ENCODE results near the gene SPRR2A. TPM values are rescaled to one million over a fixed set of nuclear protein-coding genes. Genes with fewer than 3 reads are reported as not detected.

Gene SPRR2A
- total and polyA plus RNA-seq, 2 of the 13 experiments (the other 11 are each of a cell fraction or from before 2014, with no cell fraction given): not detected

DNA sequence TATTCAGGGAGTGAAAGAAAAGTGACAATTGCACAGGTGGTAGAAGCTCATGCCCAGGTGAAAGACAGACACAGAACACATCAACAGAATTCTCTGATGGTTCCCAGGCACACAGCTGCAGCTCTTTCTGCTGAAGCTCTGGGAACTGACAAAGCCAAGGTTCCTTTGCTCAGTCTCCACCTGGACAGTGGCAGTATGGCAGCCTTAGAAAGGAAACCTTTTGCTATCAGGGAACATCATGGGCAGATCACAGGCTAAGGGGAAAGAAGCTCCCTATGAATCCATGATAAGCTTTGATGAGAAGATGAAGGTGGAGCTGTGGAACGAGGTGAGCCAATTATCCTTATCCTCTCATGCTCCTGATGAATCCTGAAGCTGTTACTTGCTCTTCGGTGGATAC is 12.9 kb upstream of the SPRR2A start:
- no peaks in the 10 kb centered on the region for H3K36me3 ChIP-seq (replicated peaks in 1 of 2; ENCODE audit: control insufficient read depth in 1 of 2, insufficient read depth in 2 of 2, low read length in 2 of 2)
- DNase-seq (ENCODE audit: low spot score): no peak
- no peaks in the 10 kb centered on the region for H3K79me2 ChIP-seq (ENCODE audit: insufficient read depth, low read length)
- no peak overlapping the region for H2AFZ ChIP-seq (ENCODE audit: low read length)
- H3K4me3 ChIP-seq (replicated peaks in 1 of 3; ENCODE audit: insufficient read depth in 1 of 3, low read depth in 2 of 3, low read length in 3 of 3): no peak overlapping the region
- intact Hi-C loops (cut with micrococcal nuclease; ENCODE audit: unreplicated experiment): no loop called here
- no peaks in the 10 kb centered on the region for H3K9me3 ChIP-seq (ENCODE audit: low read length)
- H3K4me1 ChIP-seq (ENCODE audit: insufficient read depth, low read length): no peaks in the 10 kb centered on the region
- TF ChIP-seq SMC3 (IDR thresholded peaks at IDR 0.05; ENCODE audit: low read length) (no peak), TEAD2 (CRISPR knock-in tag; IDR thresholded peaks at IDR 0.05) (no peak), ZNF382 (CRISPR knock-in tag; IDR thresholded peaks at IDR 0.05; ENCODE audit: borderline replicate concordance) (no peak), NFKBIZ (CRISPR knock-in tag; IDR thresholded peaks at IDR 0.05) (no peak), KDM5A (IDR thresholded peaks at IDR 0.05; ENCODE audit: borderline replicate concordance, low read length) (no peak), ZNF263 (CRISPR knock-in tag; IDR thresholded peaks at IDR 0.05) (no peak), PRPF4 (IDR thresholded peaks at IDR 0.05; ENCODE audit: low read depth, low read length, poor library complexity, severe bottlenecking) (no peak), ZNF713 (CRISPR knock-in tag; IDR thresholded peaks at IDR 0.05) (no peak), ZNF124 (CRISPR knock-in tag; IDR thresholded peaks at IDR 0.05) (no peak), SRF (IDR thresholded peaks at IDR 0.05; ENCODE audit: low read depth, low read length) (no peak), ELF4 (CRISPR knock-in tag; IDR thresholded peaks at IDR 0.05; ENCODE audit: borderline replicate concordance) (no peak), ZNF792 (CRISPR knock-in tag; IDR thresholded peaks at IDR 0.05) (no peak), PHF5A (CRISPR knock-in tag; IDR thresholded peaks at IDR 0.05; ENCODE audit: low read depth, unreplicated experiment) (no peak), ZNF782 (CRISPR knock-in tag; IDR thresholded peaks at IDR 0.05; ENCODE audit: borderline replicate concordance) (no peak)
- TF ChIP-seq, protein P1, sequence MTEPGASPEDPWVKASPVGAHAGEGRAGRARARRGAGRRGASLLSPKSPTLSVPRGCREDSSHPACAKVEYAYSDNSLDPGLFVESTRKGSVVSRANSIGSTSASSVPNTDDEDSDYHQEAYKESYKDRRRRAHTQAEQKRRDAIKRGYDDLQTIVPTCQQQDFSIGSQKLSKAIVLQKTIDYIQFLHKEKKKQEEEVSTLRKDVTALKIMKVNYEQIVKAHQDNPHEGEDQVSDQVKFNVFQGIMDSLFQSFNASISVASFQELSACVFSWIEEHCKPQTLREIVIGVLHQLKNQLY (CRISPR knock-in tag; IDR thresholded peaks at IDR 0.05): no peak
- TF ChIP-seq, protein P2, sequence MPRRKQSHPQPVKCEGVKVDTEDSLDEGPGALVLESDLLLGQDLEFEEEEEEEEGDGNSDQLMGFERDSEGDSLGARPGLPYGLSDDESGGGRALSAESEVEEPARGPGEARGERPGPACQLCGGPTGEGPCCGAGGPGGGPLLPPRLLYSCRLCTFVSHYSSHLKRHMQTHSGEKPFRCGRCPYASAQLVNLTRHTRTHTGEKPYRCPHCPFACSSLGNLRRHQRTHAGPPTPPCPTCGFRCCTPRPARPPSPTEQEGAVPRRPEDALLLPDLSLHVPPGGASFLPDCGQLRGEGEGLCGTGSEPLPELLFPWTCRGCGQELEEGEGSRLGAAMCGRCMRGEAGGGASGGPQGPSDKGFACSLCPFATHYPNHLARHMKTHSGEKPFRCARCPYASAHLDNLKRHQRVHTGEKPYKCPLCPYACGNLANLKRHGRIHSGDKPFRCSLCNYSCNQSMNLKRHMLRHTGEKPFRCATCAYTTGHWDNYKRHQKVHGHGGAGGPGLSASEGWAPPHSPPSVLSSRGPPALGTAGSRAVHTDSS (CRISPR knock-in tag; conservative IDR thresholded peaks at IDR 0.05): no peak
- TF ChIP-seq, protein P3, sequence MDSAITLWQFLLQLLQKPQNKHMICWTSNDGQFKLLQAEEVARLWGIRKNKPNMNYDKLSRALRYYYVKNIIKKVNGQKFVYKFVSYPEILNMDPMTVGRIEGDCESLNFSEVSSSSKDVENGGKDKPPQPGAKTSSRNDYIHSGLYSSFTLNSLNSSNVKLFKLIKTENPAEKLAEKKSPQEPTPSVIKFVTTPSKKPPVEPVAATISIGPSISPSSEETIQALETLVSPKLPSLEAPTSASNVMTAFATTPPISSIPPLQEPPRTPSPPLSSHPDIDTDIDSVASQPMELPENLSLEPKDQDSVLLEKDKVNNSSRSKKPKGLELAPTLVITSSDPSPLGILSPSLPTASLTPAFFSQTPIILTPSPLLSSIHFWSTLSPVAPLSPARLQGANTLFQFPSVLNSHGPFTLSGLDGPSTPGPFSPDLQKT (CRISPR knock-in tag; IDR thresholded peaks at IDR 0.05; ENCODE audit: borderline replicate concordance): no peak
- TF ChIP-seq, protein P4, sequence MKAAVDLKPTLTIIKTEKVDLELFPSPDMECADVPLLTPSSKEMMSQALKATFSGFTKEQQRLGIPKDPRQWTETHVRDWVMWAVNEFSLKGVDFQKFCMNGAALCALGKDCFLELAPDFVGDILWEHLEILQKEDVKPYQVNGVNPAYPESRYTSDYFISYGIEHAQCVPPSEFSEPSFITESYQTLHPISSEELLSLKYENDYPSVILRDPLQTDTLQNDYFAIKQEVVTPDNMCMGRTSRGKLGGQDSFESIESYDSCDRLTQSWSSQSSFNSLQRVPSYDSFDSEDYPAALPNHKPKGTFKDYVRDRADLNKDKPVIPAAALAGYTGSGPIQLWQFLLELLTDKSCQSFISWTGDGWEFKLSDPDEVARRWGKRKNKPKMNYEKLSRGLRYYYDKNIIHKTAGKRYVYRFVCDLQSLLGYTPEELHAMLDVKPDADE (CRISPR knock-in tag; IDR thresholded peaks at IDR 0.05): no peak
- TF ChIP-seq, protein P5, sequence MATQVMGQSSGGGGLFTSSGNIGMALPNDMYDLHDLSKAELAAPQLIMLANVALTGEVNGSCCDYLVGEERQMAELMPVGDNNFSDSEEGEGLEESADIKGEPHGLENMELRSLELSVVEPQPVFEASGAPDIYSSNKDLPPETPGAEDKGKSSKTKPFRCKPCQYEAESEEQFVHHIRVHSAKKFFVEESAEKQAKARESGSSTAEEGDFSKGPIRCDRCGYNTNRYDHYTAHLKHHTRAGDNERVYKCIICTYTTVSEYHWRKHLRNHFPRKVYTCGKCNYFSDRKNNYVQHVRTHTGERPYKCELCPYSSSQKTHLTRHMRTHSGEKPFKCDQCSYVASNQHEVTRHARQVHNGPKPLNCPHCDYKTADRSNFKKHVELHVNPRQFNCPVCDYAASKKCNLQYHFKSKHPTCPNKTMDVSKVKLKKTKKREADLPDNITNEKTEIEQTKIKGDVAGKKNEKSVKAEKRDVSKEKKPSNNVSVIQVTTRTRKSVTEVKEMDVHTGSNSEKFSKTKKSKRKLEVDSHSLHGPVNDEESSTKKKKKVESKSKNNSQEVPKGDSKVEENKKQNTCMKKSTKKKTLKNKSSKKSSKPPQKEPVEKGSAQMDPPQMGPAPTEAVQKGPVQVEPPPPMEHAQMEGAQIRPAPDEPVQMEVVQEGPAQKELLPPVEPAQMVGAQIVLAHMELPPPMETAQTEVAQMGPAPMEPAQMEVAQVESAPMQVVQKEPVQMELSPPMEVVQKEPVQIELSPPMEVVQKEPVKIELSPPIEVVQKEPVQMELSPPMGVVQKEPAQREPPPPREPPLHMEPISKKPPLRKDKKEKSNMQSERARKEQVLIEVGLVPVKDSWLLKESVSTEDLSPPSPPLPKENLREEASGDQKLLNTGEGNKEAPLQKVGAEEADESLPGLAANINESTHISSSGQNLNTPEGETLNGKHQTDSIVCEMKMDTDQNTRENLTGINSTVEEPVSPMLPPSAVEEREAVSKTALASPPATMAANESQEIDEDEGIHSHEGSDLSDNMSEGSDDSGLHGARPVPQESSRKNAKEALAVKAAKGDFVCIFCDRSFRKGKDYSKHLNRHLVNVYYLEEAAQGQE (IDR thresholded peaks at IDR 0.05; ENCODE audit: borderline replicate concordance in 1 of 2, low read depth in 1 of 2, low read length in 2 of 2): no peak
- ATAC-seq: no peak
- no peak overlapping the region for H3K27ac ChIP-seq (ENCODE audit: extremely low read length, insufficient read depth, low read length)
- in situ Hi-C loops (cut with HindIII; ENCODE audit: extremely low pct_ligation_motif_present, low pct_unique_long_range_greater_than_20kb): no loop called here
- no peaks in the 10 kb centered on the region for H4K20me1 ChIP-seq (ENCODE audit: insufficient read depth, low read length)
- POLR2A ChIA-PET: no interaction called here
- H3K4me2 ChIP-seq (ENCODE audit: low read depth, low read length): no peak overlapping the region
- no peak overlapping the region for H3K9ac ChIP-seq (ENCODE audit: insufficient read depth, low read depth, low read length)
- CTCF ChIA-PET (ENCODE audit: low intra/inter-chr PET ratio, low total read pairs): no interaction called here
- no TSS peak for BruUV-seq (replicated peaks)
- no peak for FAIRE-seq
- 0% methylated on average over 1 of the region's 2 CpGs for WGBS (ENCODE audit: low lambda C conversion rate)
- H3K27me3 ChIP-seq (ENCODE audit: control insufficient read depth in 1 of 2, insufficient read depth in 2 of 2, low read length in 2 of 2): no peaks in the 10 kb centered on the region

Measured in HepG2 (cell line).